ENCODE results near the gene RABL3.

- TF ChIP-seq CTCF (IDR thresholded peaks at IDR 0.05; ENCODE audit: low read length) (no peak), EZH2 (IDR thresholded peaks at IDR 0.05; ENCODE audit: borderline replicate concordance, low read length) (no peak)
Measured at GRCh38 chr3:120683213-120683612, 59.1 kb downstream of the RABL3 start.

All from OCI-LY1 (cell line).